Karpas-422 (cell line): ENCODE measurements around the gene TOLLIP. TPM values are rescaled to one million over a fixed set of nuclear protein-coding genes. Genes with fewer than 3 reads are reported as not detected.
"Not testable (repeated sequence)": the region's sequence is repeated elsewhere in the genome, so short reads cannot be mapped to it uniquely, and the experiment has no call there.

ENCODE experiments used
- DNase-seq: peaks from one replicate; pipeline ENCODE4 v3.0.0-alpha.2; 2015
- H2AFZ ChIP-seq: fragments of 200-600 bp; sonication (generic); 2 replicates; pipeline ENCODE4 v1.6.1; 2014; ENCODE audit warnings: antibody characterized with exemption, low read length, mixed read lengths
- H3K27ac ChIP-seq: fragments of 200-600 bp; sonication (generic); 2 replicates; pipeline ENCODE4 v1.5.1; 2014; ENCODE audit warnings: mild to moderate bottlenecking, low read length, moderate library complexity
- H3K27me3 ChIP-seq: fragments of 200-600 bp; sonication (generic); 2 replicates; pipeline ENCODE4 v1.6.1; 2014; ENCODE audit warnings: low read length, mixed read lengths
- H3K36me3 ChIP-seq: fragments of 200-600 bp; sonication (generic); 2 replicates; pipeline ENCODE4 v1.6.1; 2014; ENCODE audit warnings: low read length, mixed read lengths; ENCODE audit not compliant: insufficient read depth
- H3K4me1 ChIP-seq: fragments of 200-600 bp; sonication (generic); 2 replicates; pipeline ENCODE4 v1.6.1; 2014; ENCODE audit warnings: mild to moderate bottlenecking, low read length, mixed read lengths
- H3K4me2 ChIP-seq: fragments of 200-600 bp; sonication (generic); 2 replicates; pipeline ENCODE4 v1.6.1; 2014; ENCODE audit warnings: low read length, low read depth, mild to moderate bottlenecking; ENCODE audit not compliant: poor library complexity, severe bottlenecking
- H3K4me3 ChIP-seq: fragments of 200-600 bp; sonication (generic); 2 replicates; pipeline ENCODE4 v1.5.1; 2014; ENCODE audit warnings: mild to moderate bottlenecking, antibody characterized with exemption, low read length, mixed read lengths
- H3K79me2 ChIP-seq: fragments of 200-600 bp; sonication (generic); 2 replicates; pipeline ENCODE4 v1.6.1; 2014; ENCODE audit warnings: mild to moderate bottlenecking, low read length, mixed read lengths
- H3K9ac ChIP-seq: fragments of 200-600 bp; sonication (generic); 2 replicates; pipeline ENCODE4 v1.6.0; 2014; ENCODE audit warnings: low read length
- H3K9me2 ChIP-seq: fragments of 200-600 bp; sonication (generic), shearing (Covaris generic); replicated peaks from 2 replicates; pipeline ENCODE4 v1.6.0; 2014; ENCODE audit warnings: mild to moderate bottlenecking, low read length, moderate library complexity; ENCODE audit not compliant: insufficient read depth
- H3K9me3 ChIP-seq: fragments of 300-700, 200-600 bp; sonication (generic); 2 replicates; pipeline ENCODE4 v1.6.1; 2014; ENCODE audit warnings: low read length, mixed read lengths
- H4K20me1 ChIP-seq: fragments of 200-600 bp; sonication (generic); 2 replicates; pipeline ENCODE4 v1.6.1; 2014; ENCODE audit warnings: mild to moderate bottlenecking, antibody characterized with exemption, low read length, low read depth; ENCODE audit not compliant: insufficient read depth
- total RNA-seq: library from RNA; depleted of rRNA; stranded (reverse); fragments of >200 nt; shearing (Covaris generic); gene quantifications from 2 replicates; pipeline ENCODE4 v1.2.3, GENCODE V29; 2014; ENCODE audit warnings: low replicate concordance

Gene TOLLIP
- total RNA-seq, 1 experiment from 2014 or later = 6.5 TPM

GRCh38 chr11:1271927-1272326, 37.5 kb downstream of the TOLLIP start:
- Histone ChIP-seq H3K9me3 (no peaks in the 10 kb centered on the region), H3K4me1 (no peaks in the 10 kb centered on the region), H3K36me3 (no peaks in the 10 kb centered on the region), H3K79me2 (no peaks in the 10 kb centered on the region), H3K27me3 (no peaks in the 10 kb centered on the region), H2AFZ (no peak overlapping the region), H4K20me1 (no peaks in the 10 kb centered on the region), H3K9me2 (no peaks in the 10 kb centered on the region), H3K4me3 (no peak overlapping the region), H3K9ac (no peak overlapping the region), H3K4me2 (no peak overlapping the region), H3K27ac (no peak overlapping the region)
- no peak for DNase-seq

GRCh38 chr11:1271406-1271805, 38.0 kb downstream of the TOLLIP start:
- Histone ChIP-seq H3K27me3 (no peaks in the 10 kb centered on the region), H3K9me3 (no peaks in the 10 kb centered on the region), H3K9me2 (no peaks in the 10 kb centered on the region), H3K36me3 (no peaks in the 10 kb centered on the region), H3K4me3 (no peak overlapping the region), H3K4me1 (no peaks in the 10 kb centered on the region), H4K20me1 (no peaks in the 10 kb centered on the region), H3K27ac (no peak overlapping the region), H3K79me2 (no peaks in the 10 kb centered on the region), H2AFZ (no peak overlapping the region), H3K4me2 (no peak overlapping the region), H3K9ac (no peak overlapping the region)
- no peak for DNase-seq

GRCh38 chr11:1271002-1271401, 38.4 kb downstream of the TOLLIP start:
- Histone ChIP-seq H3K9me3 (no peaks in the 10 kb centered on the region), H3K9ac (no peak overlapping the region), H3K9me2 (no peaks in the 10 kb centered on the region), H3K4me2 (no peak overlapping the region), H4K20me1 (no peaks in the 10 kb centered on the region), H3K79me2 (no peaks in the 10 kb centered on the region), H3K4me3 (no peak overlapping the region), H3K36me3 (no peaks in the 10 kb centered on the region), H3K27me3 (no peaks in the 10 kb centered on the region), H3K4me1 (no peaks in the 10 kb centered on the region), H2AFZ (no peak overlapping the region), H3K27ac (no peak overlapping the region)
- no peak for DNase-seq

- Histone ChIP-seq H3K4me3 (no peak overlapping the region), H3K36me3 (no peaks in the 10 kb centered on the region), H3K79me2 (no peaks in the 10 kb centered on the region), H3K4me1 (no peaks in the 10 kb centered on the region), H3K9me2 (no peaks in the 10 kb centered on the region), H3K9ac (no peak overlapping the region), H3K27me3 (no peaks in the 10 kb centered on the region), H2AFZ (no peak overlapping the region), H4K20me1 (no peaks in the 10 kb centered on the region), H3K4me2 (no peak overlapping the region), H3K9me3 (no peaks in the 10 kb centered on the region; the same call in 1 of the 2 replicates), H3K27ac (no peak overlapping the region)
- no peak for DNase-seq
These were observed 39.0 kb downstream of the TOLLIP start for GRCh38 chr11:1270476-1270875.

- no peak overlapping the region for H2AFZ ChIP-seq
- H3K4me2 ChIP-seq = no peak overlapping the region
- H3K79me2 ChIP-seq = no peaks in the 10 kb centered on the region
These were observed 39.5 kb downstream of the TOLLIP start for GRCh38 chr11:1269957-1270356.

GRCh38 chr11:1267441-1268100, 41.9 kb downstream of the TOLLIP start:
- H3K9me2 ChIP-seq = no peaks in the 10 kb centered on the region
- no peak overlapping the region for H2AFZ ChIP-seq
- no peak overlapping the region for H3K27ac ChIP-seq

More at GRCh38 chr11:1269957-1270356, 39.5 kb downstream of the TOLLIP start:
- Histone ChIP-seq H4K20me1 (no peaks in the 10 kb centered on the region), H3K9ac (no peak overlapping the region), H3K36me3 (no peaks in the 10 kb centered on the region), H3K27ac (no peak overlapping the region), H3K9me3 (no peaks in the 10 kb centered on the region; the same call in 1 of the 2 replicates), H3K27me3 (no peaks in the 10 kb centered on the region), H3K4me3 (no peak overlapping the region), H3K4me1 (no peaks in the 10 kb centered on the region), H3K9me2 (no peaks in the 10 kb centered on the region)
- no peak for DNase-seq

GRCh38 chr11:1266976-1267375, 42.5 kb downstream of the TOLLIP start:
- H3K4me1 ChIP-seq = peaks cover 10% of the 10 kb centered on the region
- H4K20me1 ChIP-seq, H3K9me3 ChIP-seq, H3K79me2 ChIP-seq, H3K27ac ChIP-seq, H3K4me2 ChIP-seq, H3K4me3 ChIP-seq, H2AFZ ChIP-seq, DNase-seq, H3K9me2 ChIP-seq, H3K27me3 ChIP-seq, H3K9ac ChIP-seq, H3K36me3 ChIP-seq: not testable (repeated sequence)

More at GRCh38 chr11:1267441-1268100, 41.9 kb downstream of the TOLLIP start:
- DNase-seq = no peak
- Histone ChIP-seq H3K9me3 (no peaks in the 10 kb centered on the region; the same call in 1 of the 2 replicates), H3K36me3 (no peaks in the 10 kb centered on the region), H3K79me2 (no peaks in the 10 kb centered on the region), H3K4me1 (peaks cover 6% of the 10 kb centered on the region), H4K20me1 (no peaks in the 10 kb centered on the region), H3K4me2 (no peak overlapping the region), H3K27me3 (no peaks in the 10 kb centered on the region), H3K4me3 (no peak overlapping the region), H3K9ac (no peak overlapping the region)

GRCh38 chr11:1265480-1265879, 44.0 kb downstream of the TOLLIP start:
- not testable (repeated sequence) for H3K4me3 ChIP-seq, H3K9ac ChIP-seq, H3K9me3 ChIP-seq, H3K9me2 ChIP-seq, H2AFZ ChIP-seq, DNase-seq, H3K27me3 ChIP-seq, H4K20me1 ChIP-seq, H3K36me3 ChIP-seq, H3K4me2 ChIP-seq, H3K79me2 ChIP-seq, H3K27ac ChIP-seq
- H3K4me1 ChIP-seq = peaks cover 16% of the 10 kb centered on the region
